ENCODE measurements around the gene WHRN. TPM values are rescaled to one million over a fixed set of nuclear protein-coding genes. Genes with fewer than 3 reads are reported as not detected.

The WHRN gene
- total and polyA plus RNA-seq, 5 donors, result 7.8 to 20.3 (median 13.2) TPM

DNA sequence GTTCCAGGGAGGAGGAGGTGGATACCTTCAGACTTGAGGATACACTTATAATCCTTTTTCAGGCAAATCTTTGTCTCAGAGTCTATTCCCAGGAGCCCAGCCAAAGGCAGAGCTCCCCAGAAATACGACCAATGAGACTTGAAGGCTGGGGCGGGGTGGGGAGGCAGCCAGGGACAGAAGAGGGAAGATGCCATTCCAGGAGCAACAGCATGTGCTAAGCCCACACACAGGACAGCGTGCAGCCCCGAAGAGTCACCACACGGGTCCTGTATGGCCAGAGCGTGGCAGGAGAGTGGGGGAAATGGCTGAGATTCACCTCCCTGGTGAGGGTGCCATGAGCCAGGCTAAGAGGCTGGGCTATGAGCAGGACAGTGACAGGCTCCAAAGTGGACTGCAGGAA is 35.2 kb downstream of the WHRN start:
- Histone ChIP-seq H3K4me3 (ENCODE audit: low read length) (no peak overlapping the region), H3K27me3 (ENCODE audit: control insufficient read depth, insufficient read depth) (no peaks in the 10 kb centered on the region), H3K27ac (ENCODE audit: low read length) (no peak overlapping the region), H3K4me1 (ENCODE audit: control insufficient read depth, insufficient read depth, low read length) (no peaks in the 10 kb centered on the region), H3K9me3 (ENCODE audit: control insufficient read depth, low read length) (no peaks in the 10 kb centered on the region)
- no peak for DNase-seq
- no peak for ATAC-seq
- WGBS, result 93% methylated on average over 6 of the region's 6 CpGs
- intact Hi-C loops (cut with DNase I), result no loop called here

DNA sequence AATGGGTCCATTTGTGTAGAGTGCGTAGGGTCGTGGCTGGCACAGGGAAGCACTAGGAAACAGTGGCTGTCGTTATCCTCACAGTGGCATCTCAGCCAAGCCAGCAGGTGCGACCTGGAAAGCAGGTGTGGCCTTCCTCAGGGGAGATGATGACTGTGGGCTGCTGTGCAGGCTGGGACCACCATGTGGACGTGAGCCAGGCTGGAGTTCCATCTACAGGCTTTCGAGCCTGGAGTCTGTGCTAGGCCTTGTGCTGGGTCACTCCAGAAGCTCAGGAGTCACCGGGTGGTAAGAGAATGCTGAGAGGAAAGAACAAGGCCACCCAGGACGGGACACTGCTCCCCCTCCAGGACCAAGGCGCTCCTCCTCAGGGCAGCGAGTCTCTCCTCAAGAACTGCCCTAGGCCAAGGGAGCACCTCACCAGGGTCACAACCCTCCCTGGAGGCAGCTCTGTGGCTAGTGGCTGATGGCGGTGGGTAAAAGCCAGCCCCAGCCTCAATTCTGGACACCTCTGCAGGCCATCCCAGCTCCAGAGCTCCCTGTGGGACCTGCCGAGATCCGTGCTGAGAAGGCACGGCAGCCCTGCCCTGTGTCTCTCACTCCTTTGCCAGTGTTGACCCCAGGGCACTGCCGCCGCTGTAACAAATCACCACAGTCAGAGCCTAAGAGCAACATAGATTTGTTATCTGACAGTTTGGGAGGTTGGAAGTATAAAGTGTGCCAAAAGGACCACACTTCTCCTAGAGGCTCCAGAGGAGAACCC is 36.0 kb downstream of the WHRN start:
- intact Hi-C loops (cut with DNase I), result no loop called here
- H3K27ac ChIP-seq (ENCODE audit: low read length), result no peak overlapping the region
- WGBS, result 91% methylated on average over 16 of the region's 16 CpGs
- no peaks in the 10 kb centered on the region for H3K4me1 ChIP-seq (ENCODE audit: control insufficient read depth, insufficient read depth, low read length)
- no peak for DNase-seq
- H3K27me3 ChIP-seq (ENCODE audit: control insufficient read depth, insufficient read depth), result no peaks in the 10 kb centered on the region
- ATAC-seq, result no peak
- no peaks in the 10 kb centered on the region for H3K9me3 ChIP-seq (ENCODE audit: control insufficient read depth, low read length)
- H3K4me3 ChIP-seq (ENCODE audit: low read length), result no peak overlapping the region

DNA sequence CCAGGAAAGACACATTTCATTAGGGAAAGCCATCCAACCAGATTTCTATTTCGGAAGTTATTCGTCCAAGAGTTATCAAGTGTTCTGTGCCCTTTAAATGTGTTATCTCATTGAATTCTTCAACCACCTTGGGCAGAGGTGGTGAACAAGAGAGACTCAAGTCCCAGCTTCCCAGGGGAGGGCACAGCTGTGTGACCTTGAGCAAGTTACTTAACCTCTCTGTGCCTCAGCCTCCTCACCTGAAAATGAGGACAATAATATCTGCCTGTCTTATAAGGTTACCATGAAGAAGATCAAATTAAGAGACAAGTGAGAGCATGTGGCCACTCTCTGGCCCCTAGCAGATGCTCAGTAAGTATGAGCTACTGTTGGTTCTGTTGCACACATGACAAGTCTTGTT is 37.4 kb downstream of the WHRN start:
- H3K9me3 ChIP-seq (ENCODE audit: control insufficient read depth, low read length), result no peaks in the 10 kb centered on the region
- no peak overlapping the region for H3K4me3 ChIP-seq (ENCODE audit: low read length)
- H3K27me3 ChIP-seq (ENCODE audit: control insufficient read depth, insufficient read depth), result no peaks in the 10 kb centered on the region
- no peak overlapping the region for H3K27ac ChIP-seq (ENCODE audit: low read length)
- no peak for ATAC-seq
- no peaks in the 10 kb centered on the region for H3K4me1 ChIP-seq (ENCODE audit: control insufficient read depth, insufficient read depth, low read length)
- intact Hi-C loops (cut with DNase I), result no loop called here
- 86% methylated on average over 2 of the region's 2 CpGs for WGBS
- no peak for DNase-seq

DNA sequence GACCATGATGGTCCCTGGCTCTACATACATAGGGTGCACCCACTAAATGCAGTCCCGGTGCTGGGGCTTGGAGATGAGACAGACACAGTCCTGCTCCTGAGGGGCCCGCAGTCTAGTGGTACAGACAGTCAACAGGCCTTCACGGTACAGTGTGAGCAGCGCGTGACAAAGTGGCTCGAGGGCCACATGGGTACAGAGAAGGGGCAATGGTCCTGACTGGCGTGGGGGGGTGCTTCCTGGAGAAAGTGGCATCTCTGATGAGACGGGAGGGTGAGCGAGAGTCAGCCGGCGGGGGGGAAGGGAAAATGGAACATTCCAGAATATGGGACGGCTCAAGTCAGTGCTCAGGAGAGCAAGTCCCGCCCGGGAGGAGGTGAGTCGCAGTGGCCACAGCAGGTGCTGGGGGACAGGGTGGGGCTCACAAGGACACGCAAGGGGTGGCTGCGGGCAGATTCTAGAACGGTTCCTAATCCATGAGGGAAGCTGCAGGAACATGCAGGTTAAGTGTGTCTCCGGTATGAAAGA is 38.0 kb downstream of the WHRN start:
- Histone ChIP-seq H3K4me3 (ENCODE audit: low read length) (no peak overlapping the region), H3K4me1 (ENCODE audit: control insufficient read depth, insufficient read depth, low read length) (no peaks in the 10 kb centered on the region), H3K27ac (ENCODE audit: low read length) (no peak overlapping the region), H3K9me3 (ENCODE audit: control insufficient read depth, low read length) (no peaks in the 10 kb centered on the region), H3K27me3 (ENCODE audit: control insufficient read depth, insufficient read depth) (no peaks in the 10 kb centered on the region)
- DNase-seq (no peak), ATAC-seq (peak in 1 of 2 donors; percentile 31)
- intact Hi-C loops (cut with DNase I), result no loop called here
- 92% methylated on average over 19 of the region's 19 CpGs for WGBS

DNA sequence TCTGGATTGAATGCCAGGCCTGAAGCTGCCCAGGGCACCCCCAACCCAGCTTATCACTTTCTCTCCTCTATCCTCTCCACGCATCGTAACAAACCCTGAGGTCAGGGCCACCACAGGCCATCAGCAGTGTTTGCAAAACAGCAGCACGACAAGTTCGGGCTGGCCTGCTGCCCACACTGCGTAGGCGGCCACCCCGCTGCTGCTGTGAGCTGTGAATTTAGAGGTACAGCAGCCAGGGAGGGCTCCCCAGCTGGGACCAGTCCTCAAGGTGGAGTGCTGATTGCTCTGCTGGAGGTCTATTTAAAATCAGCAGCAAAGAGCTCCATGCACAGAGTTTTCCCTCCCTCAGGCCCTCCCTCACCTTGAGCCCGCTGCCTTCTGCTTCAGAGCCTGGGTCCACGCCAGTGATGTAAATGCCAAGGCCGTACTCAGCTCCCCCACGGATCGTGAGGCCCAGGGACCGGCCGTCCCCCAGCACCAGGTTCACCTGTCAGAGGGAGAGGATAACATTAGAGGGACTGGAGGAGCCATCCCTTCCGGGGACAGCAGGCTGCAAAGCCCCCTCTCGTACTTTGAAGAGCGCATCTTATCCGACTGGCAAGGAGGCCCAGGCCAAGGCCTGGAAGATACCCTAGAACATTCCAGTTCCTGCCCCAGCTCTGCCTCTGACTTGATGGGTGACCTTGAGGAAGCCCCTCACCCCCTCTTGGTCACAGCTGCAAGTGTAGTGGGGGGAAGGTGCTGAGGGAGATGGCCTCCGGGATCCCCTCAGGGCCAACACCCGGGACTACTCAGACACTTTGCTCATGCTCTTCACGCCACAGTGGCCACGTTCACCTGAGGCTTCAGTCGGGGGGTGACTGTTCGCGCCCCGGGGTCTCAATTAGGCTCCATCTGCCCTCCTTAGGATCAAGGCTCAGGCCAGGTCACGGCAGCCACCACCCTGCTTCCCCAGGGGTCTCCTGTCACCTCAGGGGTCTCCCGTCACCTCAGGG is 39.1 kb downstream of the WHRN start:
- no peak for ATAC-seq
- no peak for DNase-seq
- no peaks in the 10 kb centered on the region for H3K27me3 ChIP-seq (ENCODE audit: control insufficient read depth, insufficient read depth)
- WGBS, result 80% methylated on average over 28 of the region's 28 CpGs
- no peak overlapping the region for H3K27ac ChIP-seq (ENCODE audit: low read length)
- no peaks in the 10 kb centered on the region for H3K9me3 ChIP-seq (ENCODE audit: control insufficient read depth, low read length)
- H3K4me3 ChIP-seq (ENCODE audit: low read length), result no peak overlapping the region
- intact Hi-C loops (cut with DNase I), result no loop called here
- H3K4me1 ChIP-seq (ENCODE audit: control insufficient read depth, insufficient read depth, low read length), result no peaks in the 10 kb centered on the region

DNA sequence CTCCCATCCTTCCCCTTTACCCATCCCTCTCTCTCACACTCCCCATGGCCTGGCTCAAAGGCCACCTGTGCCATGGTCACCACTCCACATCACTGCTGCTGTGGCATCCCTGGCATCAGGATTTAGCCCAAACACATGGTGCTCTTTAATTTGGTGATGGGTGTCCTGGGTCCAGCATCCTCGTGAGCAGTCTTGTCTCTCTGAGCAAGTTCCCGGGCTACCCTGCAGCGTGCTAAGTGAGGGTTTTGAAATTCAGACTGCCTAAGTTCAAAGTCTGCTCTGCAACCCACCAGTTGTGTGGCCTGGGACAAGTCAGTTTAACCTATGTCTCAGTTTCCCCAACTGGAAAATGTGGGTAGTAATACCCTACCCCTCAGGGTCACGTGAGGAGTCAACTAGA is 39.9 kb downstream of the WHRN start:
- no peaks in the 10 kb centered on the region for H3K27me3 ChIP-seq (ENCODE audit: control insufficient read depth, insufficient read depth)
- no peak for DNase-seq
- H3K4me1 ChIP-seq (ENCODE audit: control insufficient read depth, insufficient read depth, low read length), result no peaks in the 10 kb centered on the region
- intact Hi-C loops (cut with DNase I), result no loop called here
- no peak for ATAC-seq
- H3K9me3 ChIP-seq (ENCODE audit: control insufficient read depth, low read length), result no peaks in the 10 kb centered on the region
- 91% methylated on average over 4 of the region's 4 CpGs for WGBS
- no peak overlapping the region for H3K4me3 ChIP-seq (ENCODE audit: low read length)
- no peak overlapping the region for H3K27ac ChIP-seq (ENCODE audit: low read length)

- no peaks in the 10 kb centered on the region for H3K4me1 ChIP-seq (ENCODE audit: control insufficient read depth, insufficient read depth, low read length)
- no peaks in the 10 kb centered on the region for H3K27me3 ChIP-seq (ENCODE audit: control insufficient read depth, insufficient read depth)
- no peak overlapping the region for H3K4me3 ChIP-seq (ENCODE audit: low read length)
- 89% methylated on average over 5 of the region's 5 CpGs for WGBS
- no peak for ATAC-seq
- intact Hi-C loops (cut with DNase I), result no loop called here
- no peak overlapping the region for H3K27ac ChIP-seq (ENCODE audit: low read length)
- no peak for DNase-seq
- H3K9me3 ChIP-seq (ENCODE audit: control insufficient read depth, low read length), result no peaks in the 10 kb centered on the region
Measured at GRCh38 chr9:114464281-114465051, 40.8 kb downstream of the WHRN start.

- intact Hi-C loops (cut with DNase I), result no loop called here
Measured at GRCh38 chr9:114462791-114463190, 42.5 kb downstream of the WHRN start.

DNA sequence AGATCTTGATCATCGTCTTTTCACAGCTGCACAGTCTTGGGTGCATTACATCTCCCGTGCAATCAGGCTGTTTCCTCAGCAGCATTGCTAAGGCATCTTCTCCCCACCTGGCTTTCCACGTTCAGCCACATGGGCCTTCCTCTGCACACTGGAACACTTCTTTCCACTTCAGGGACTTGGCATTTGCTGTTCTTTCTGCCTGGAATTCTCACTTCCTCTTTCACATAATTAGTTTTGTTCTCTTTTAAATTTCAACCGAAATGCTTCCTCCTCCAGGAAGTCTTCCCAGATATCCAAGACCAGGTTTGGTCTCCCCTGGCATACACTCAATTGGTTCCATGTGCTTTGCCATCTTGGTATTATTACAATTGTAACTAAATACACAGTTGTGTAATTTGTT is 43.8 kb downstream of the WHRN start:
- no peak overlapping the region for H3K4me3 ChIP-seq (ENCODE audit: low read length)
- DNase-seq (no peak), ATAC-seq (no peak)
- 69% methylated on average over 4 of the region's 4 CpGs for WGBS
- H3K4me1 ChIP-seq (ENCODE audit: control insufficient read depth, insufficient read depth, low read length), result no peaks in the 10 kb centered on the region
- H3K27ac ChIP-seq (ENCODE audit: low read length), result no peak overlapping the region
- H3K9me3 ChIP-seq (ENCODE audit: control insufficient read depth, low read length), result no peaks in the 10 kb centered on the region
- H3K27me3 ChIP-seq (ENCODE audit: control insufficient read depth, insufficient read depth), result no peaks in the 10 kb centered on the region
- intact Hi-C loops (cut with DNase I), result no loop called here

More at GRCh38 chr9:114462791-114463190, 42.5 kb downstream of the WHRN start:
- no peak for DNase-seq
- WGBS, result 71% methylated on average over 5 of the region's 5 CpGs
- H3K27me3 ChIP-seq (ENCODE audit: control insufficient read depth, insufficient read depth), result no peaks in the 10 kb centered on the region
- no peak overlapping the region for H3K4me3 ChIP-seq (ENCODE audit: low read length)
- no peaks in the 10 kb centered on the region for H3K9me3 ChIP-seq (ENCODE audit: control insufficient read depth, low read length)
- H3K4me1 ChIP-seq (ENCODE audit: control insufficient read depth, insufficient read depth, low read length), result no peaks in the 10 kb centered on the region
- H3K27ac ChIP-seq (ENCODE audit: low read length), result no peak overlapping the region
- no peak for ATAC-seq

GRCh38 chr9:114460513-114461199 is 44.6 kb downstream of the WHRN start:
- ATAC-seq (no peak), DNase-seq (no peak)
- Histone ChIP-seq H3K9me3 (ENCODE audit: control insufficient read depth, low read length) (no peaks in the 10 kb centered on the region), H3K4me1 (ENCODE audit: control insufficient read depth, insufficient read depth, low read length) (no peaks in the 10 kb centered on the region), H3K4me3 (ENCODE audit: low read length) (no peak overlapping the region), H3K27me3 (ENCODE audit: control insufficient read depth, insufficient read depth) (no peaks in the 10 kb centered on the region), H3K27ac (ENCODE audit: low read length) (no peak overlapping the region)
- intact Hi-C loops (cut with DNase I), result no loop called here
- 55% methylated on average over 8 of the region's 8 CpGs for WGBS
